ENCODE results near the gene NLGN1.

The NLGN1 gene

DNA sequence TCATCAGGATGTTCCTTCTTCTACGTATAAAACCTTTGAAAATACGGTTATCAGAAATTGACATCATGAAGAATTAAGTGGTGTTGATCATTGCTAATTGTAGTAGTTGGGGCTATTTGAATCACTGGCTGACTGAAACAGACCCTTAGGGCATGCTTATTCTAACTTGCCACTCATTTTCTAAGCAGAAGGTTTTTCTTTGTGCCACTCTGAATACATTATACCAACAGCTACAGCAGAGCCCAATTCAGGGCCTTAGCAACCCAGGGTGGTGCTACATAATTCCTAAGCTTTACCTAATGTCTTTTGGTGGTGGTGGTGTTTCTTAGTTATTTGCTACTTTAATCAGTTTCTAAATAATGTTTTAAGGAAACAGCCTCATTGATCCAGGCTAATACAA is 524.2 kb downstream of the NLGN1 start:
- peak; percentile 72 for DNase-seq

DNA sequence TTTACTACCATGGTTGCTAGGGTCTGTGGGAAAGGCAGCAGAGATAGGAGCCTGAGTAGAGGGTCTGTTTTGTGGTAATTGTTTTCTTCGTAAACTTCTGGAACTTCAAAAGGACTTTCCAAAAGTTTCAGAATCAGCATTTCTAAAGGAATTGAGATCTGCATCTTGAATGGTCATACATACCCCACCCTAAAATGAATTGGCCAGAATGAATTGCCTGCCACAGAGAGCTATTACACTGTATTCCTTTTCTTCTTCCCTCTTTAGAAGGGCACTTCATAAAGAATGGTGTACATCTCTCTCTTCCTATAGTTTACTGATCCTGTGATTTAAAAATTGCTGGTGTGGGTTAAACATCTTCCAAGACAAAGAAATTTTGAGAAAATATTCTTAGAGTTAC is 525.7 kb downstream of the NLGN1 start:
- no peak for DNase-seq

DNA sequence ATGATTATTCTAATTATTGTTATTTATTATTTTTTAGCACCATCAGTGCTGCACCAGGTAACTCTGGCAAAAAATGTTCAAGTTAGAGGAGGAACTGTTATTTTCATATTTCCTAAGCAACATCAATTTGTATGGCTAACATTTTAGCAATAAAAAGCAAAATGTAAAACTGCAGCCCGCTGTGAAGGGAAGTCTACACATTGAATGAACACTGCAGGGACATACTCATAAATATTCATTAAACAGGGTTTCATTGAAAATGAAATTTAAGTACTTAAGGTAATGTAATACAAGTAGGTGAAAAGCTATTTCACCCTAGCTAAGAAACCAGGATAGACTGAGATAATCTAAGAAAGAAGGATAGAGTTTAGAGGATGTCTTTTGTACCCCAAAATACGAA is 532.7 kb downstream of the NLGN1 start:
- DNase-seq = peak; percentile 51

DNA sequence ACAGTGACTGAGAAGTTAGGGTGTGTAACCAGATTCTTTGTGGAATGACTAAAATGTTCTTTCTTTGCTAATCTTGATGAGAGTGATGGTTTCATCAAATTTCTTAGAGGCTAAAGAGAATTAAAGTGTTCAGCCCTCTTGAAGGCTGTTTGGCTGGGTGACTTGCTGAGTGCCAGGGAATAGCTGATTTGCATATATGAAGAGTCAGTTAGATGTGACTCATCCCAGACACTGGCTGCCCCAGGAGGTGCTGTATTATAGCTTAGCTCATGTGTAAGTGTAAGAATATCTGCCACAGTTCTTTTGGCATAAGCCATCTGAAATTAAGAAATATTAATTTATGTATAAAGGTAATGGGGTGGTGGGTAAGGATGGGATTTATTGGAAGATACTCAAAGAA is 535.1 kb downstream of the NLGN1 start:
- peak; percentile 58 for DNase-seq

- DNase-seq = peak; percentile 14
These were observed 535.6 kb downstream of the NLGN1 start for GRCh38 chr3:173933113-173933512.

GRCh38 chr3:173936316-173936715 is 538.8 kb downstream of the NLGN1 start:
- no peak for DNase-seq

DNA sequence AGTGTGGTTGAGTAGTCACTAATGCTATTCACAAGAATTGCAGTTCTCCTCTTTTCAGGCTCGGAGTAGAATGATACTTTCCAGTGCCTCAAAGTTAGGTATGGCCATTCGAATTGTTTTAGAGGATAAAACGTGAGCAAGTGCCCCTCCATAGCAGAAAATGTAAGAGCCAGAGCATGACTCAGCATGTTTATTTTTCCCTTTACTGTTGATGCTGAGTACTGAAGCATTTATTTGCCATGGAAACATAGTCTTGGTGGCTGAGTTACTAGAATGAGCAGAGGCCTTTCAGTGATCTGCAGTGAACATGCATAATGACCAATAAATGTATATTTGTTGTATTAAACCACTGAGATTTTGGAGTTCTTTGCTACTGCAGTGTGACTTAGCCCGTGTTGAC is 540.6 kb downstream of the NLGN1 start:
- DNase-seq = peak; percentile 72

- DNase-seq = no peak
These were observed 541.1 kb downstream of the NLGN1 start for GRCh38 chr3:173938616-173939015.

- DNase-seq = no peak
These were observed 541.8 kb downstream of the NLGN1 start for GRCh38 chr3:173939331-173939730.

DNA sequence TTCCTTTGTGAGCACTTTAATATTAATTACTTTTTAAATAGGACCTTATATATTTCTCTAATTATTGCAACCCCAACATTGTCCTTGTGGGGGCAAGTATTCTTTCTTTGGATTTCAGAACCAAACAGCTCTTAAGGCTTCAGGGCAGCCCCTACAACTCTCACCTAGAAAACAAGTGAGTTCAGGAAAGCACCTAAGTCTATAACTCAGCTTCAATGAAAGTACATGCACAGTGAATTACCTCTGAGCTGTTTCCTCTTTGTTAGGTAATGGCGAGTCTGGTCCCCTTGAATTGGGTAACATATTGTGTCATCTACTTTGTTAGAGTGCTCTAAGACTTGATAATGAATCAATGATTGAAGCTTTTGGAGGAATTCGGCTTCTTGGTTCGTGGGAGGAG is 545.7 kb downstream of the NLGN1 start:
- peak; percentile 64 for DNase-seq

DNA sequence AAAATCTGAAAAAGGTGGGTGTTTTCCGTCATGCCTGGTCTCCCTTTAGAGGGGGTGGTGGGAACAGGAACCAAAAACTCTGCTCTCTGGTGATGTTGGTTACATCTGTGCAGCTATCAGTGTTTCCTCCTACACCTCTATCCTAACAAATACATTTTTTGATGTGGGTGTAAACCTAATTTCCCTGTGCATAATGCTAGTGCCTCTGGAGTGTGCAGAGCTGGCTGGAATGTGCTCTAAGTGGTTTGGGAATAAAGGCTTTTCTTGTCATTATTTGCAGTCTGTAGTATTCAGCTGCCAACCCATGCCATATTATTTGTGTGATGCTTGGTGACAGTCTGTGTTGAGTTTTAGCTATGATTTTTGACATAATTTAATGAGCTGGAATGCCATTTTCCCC is 547.6 kb downstream of the NLGN1 start:
- no peak for DNase-seq

DNA sequence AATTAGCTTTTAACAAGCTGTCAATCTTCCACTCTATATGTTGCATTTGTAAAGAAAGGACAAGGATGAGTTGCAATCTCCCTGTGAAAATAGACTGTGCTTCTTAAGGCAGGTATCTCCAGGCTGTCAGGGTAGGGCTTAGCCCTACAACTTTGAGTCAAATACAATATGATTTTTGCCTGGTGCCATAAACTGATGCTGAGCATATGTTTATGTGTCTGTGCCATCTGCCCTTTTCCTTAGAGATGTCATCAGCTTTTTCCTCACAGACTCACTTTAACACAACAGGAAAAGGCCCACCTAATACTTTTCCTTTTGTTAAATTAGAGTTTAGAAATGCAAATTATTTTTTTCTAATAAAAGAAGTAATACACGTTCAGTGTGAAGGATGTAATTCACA is 548.3 kb downstream of the NLGN1 start:
- DNase-seq = no peak

GRCh38 chr3:173954647-173955046 is 557.1 kb downstream of the NLGN1 start:
- DNase-seq = no peak

GRCh38 chr3:173957646-173958045 is 560.1 kb downstream of the NLGN1 start:
- DNase-seq = no peak

DNA sequence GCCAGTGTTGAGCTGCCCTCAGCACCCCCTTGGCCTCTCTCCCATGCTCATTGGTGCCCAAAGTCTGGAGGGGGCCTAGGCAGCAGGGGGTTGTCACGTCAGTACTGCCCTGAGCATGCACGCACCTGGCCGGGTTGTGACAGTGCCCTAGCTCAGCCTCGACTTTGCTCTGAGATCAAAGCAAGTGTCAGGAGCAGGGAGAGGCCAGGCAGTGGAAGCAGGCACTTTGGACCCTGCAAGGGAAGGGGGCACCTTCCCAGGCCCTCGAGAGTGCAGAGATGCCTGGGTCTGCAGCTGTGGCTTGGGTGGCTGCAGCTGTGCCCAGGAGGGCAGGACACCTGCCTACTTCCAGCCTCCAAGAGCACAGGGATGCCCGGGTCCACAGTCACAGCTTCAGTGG is 561.3 kb downstream of the NLGN1 start:
- no peak for DNase-seq

- DNase-seq = no peak
These were observed 572.7 kb downstream of the NLGN1 start for GRCh38 chr3:173970281-173970680.

DNA sequence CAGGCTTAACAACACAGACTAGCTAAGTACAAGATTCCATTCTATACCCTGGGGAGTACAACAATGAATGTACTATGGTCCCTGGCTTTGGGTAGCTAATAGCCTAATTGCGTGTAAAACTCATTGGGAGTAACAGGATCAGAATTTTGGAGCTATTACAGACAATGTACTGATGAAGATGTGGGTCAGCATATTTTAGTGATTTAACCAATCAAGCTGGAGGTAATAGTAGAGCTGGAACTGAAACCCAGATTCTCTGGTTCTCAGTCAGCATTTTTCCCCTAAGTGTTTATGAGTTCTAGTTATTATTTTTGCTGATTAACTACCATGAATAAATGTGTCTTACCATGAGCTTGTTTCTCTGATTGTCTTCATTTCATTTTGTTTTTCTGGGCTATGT is 578.7 kb downstream of the NLGN1 start:
- no peak for DNase-seq

- DNase-seq = no peak
These were observed 580.2 kb downstream of the NLGN1 start for GRCh38 chr3:173977747-173978146.

GRCh38 chr3:173983343-173983742 is 585.8 kb downstream of the NLGN1 start:
- no peak for DNase-seq

- DNase-seq = no peak
These were observed 589.4 kb downstream of the NLGN1 start for GRCh38 chr3:173986861-173987410.

DNA sequence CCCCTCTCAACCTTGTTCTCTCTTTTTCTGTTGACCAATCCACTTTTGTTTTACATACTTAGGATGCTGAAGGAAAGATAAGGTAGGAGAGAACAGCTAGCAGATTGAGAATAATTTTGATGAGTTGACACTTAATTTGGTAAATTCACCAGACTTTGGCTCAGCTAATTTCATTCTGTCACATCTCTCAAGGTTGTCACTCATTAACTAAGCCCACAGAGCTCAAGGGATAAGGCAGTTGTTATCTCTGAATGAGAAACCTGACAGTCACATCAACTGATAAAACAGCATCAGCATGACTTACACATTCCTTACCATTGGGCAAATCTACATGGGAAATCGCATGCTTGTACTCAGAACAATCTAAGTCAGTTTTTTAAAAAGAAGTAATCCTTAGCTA is 591.4 kb downstream of the NLGN1 start:
- DNase-seq = no peak

DNA sequence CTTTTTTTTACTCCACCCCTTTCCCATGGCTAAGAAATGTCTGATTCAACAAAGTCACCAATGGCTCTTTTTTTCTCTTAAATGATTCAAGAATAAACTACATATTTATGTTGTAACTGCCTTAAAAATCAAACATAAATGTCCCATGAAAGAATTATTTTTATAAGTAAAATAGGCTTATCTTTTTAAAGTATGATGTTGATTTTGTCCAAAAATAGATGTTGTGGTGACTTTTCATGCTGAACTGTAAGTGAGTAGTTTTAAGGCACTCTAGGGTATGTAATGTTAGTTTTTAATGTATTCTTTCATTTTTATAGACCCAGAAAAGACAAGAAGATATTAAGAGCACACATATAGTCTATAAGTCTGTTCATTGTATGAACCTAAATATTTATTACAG is 594.9 kb downstream of the NLGN1 start:
- no peak for DNase-seq

DNA sequence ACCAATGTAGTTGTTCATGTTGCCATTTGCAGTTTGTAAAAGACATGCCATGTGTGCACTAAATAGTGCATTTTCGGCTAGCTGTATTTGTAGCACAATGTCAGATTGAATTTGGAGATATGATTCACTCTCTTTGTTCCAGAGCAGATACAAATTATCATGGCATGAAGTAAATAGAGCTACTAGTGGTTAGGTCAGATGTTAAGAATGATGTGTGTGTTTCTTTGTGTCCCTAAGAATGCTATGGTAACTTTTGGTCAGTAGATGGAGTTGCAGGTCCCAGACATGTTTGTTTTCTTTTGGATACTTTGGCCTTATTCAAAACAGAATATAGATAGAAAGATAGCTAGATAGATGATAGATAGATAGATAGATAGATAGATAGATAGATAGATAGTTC is 595.8 kb downstream of the NLGN1 start:
- peak; percentile 6 for DNase-seq

- DNase-seq = no peak
These were observed 603.1 kb downstream of the NLGN1 start for GRCh38 chr3:174000675-174001074.

DNA sequence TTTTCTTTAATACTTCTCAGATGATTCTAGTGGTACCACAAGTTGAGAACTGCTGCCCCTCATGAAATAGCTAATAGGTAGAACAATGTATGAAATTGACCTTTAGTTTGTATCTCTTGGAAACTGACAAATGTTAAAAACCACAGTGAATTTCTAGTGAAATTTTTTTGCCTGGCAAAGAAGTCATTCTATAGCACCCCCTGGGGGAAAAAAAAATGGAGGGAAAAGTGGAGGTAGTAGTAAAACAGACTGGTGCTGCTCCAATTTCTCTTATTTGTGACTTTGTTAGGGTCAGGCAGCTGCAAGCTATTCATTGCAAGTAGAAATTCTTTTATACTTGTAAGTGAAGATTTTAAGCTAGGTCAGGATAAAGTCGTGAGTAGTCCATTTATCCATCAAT is 605.0 kb downstream of the NLGN1 start:
- no peak for DNase-seq

DNA sequence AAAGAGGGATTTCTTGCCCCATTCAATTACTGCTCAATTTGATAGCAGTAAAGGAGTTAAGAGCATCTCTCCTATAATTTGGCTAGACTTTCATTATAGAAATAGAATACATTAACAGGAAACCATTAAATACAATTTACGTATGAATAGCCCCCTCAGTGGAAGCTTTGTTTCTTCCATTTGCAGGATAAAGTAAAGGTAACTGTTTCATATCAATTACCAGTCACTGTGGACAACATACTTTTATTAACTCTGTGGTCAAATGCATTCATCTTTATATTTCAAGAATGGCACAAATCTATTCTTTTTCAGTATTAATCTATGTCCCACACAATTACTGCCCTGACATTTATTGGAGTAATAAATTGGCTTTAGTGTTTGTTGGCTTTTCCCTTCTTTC is 613.4 kb downstream of the NLGN1 start:
- peak; percentile 57 for DNase-seq

Data from NCI-H1436 (cell line).